RWPE1 (cell line): Measurements from ENCODE around the gene TERB1.
A peak's percentile ranks its signal among the peaks of the same experiment; 100 is the strongest.

ENCODE experiments used
- CTCF ChIA-PET: fragments of 350-600 bp; sonication (Branson Sonifier 250); formaldehyde crosslinking; extraction: SDS; loops from one replicate; lab custom pipeline; 2021; lab: Yijun Ruan, JAX
- POLR2A ChIA-PET: fragments of 400-600 bp; formaldehyde crosslinking; extraction: SDS; loops from one replicate; lab custom pipeline; 2020; ENCODE audit warnings: antibody characterized with exemption; ENCODE audit not compliant: low non-redundant PET; lab: Yijun Ruan, JAX
- DNase-seq: peaks from one replicate; pipeline ENCODE4 v3.0.0; 2012; ENCODE audit warnings: low spot score
- H3K27ac ChIP-seq: fragments of 450-650 bp; 2 replicates; pipeline ENCODE4 v1.5.1; 2017
- CTCF ChIP-seq: fragments of 450-650 bp; conservative IDR thresholded peaks from 2 replicates; pipeline ENCODE4 v1.5.1; 2017; ENCODE audit warnings: low read depth, mild to moderate bottlenecking

TERB1 gene

GRCh38 chr16:66832190-66832589 lies 30.8 kb upstream of the TERB1 start:
- ChIA-PET POLR2A (no interaction called here), CTCF (interaction anchor here (0.7 to 2.9 kb wide), 6 partner anchors 17 to 251 kb away, joined by 3 to 25 read pairs (median 4); no protein-coding TSS in a partner anchor)
- no peak for TF ChIP-seq CTCF
- no peak for DNase-seq
- H3K27ac ChIP-seq = no peak overlapping the region

- ChIA-PET POLR2A (interaction anchor here (0.7 to 1.1 kb wide), 3 partner anchors 37 to 51 kb away, joined by 3 to 4 read pairs (median 3); no protein-coding TSS in a partner anchor), CTCF (interaction anchor here (0.6 to 2.9 kb wide), 17 partner anchors 15 to 706 kb away, joined by 3 to 25 read pairs (median 3); no protein-coding TSS in a partner anchor)
- DNase-seq = peak; percentile 87
- peak; percentile 98 for TF ChIP-seq CTCF
- H3K27ac ChIP-seq = peak within 1 kb of the TSS; percentile 79
Observed at GRCh38 chr16:66830422-66831404, 29.3 kb upstream of the TERB1 start, which contains the start of gene NAE1. NAE1 (minus strand) TSS chr16:66830976; CDS start chr16:66830899, 77 bp downstream.

- POLR2A ChIA-PET = no interaction called here
- peak overlapping the region; percentile 40; the same call in 1 of the 2 replicates for H3K27ac ChIP-seq
- CTCF ChIA-PET = no interaction called here
- DNase-seq = no peak
- no peak for TF ChIP-seq CTCF
Observed at GRCh38 chr16:66824006-66824405, 22.6 kb upstream of the TERB1 start.

- DNase-seq = no peak
- POLR2A ChIA-PET = no interaction called here
- TF ChIP-seq CTCF = no peak
- H3K27ac ChIP-seq = no peak overlapping the region
- CTCF ChIA-PET = no interaction called here
Observed at GRCh38 chr16:66814734-66815133, 13.3 kb upstream of the TERB1 start.

- ChIA-PET POLR2A (interaction anchor here (0.6 kb wide), 1 partner anchor 57 kb away, joined by 3 read pairs; no protein-coding TSS in a partner anchor), CTCF (interaction anchor here (0.8 to 1.0 kb wide), 3 partner anchors 18 to 59 kb away, joined by 3 to 7 read pairs (median 4); no protein-coding TSS in a partner anchor)
- H3K27ac ChIP-seq = peak overlapping the region; percentile 40; the same call in 1 of the 2 replicates
- no peak for DNase-seq
- no peak for TF ChIP-seq CTCF
Observed at GRCh38 chr16:66811043-66811442, 9.7 kb upstream of the TERB1 start.

GRCh38 chr16:66810391-66810790 lies 9.0 kb upstream of the TERB1 start:
- peak; percentile 26 for DNase-seq
- no peak for TF ChIP-seq CTCF
- H3K27ac ChIP-seq = no peak overlapping the region
- ChIA-PET POLR2A (interaction anchor here (0.6 kb wide), 1 partner anchor 58 kb away, joined by 3 read pairs; no protein-coding TSS in a partner anchor), CTCF (interaction anchor here (0.6 to 1.0 kb wide), 5 partner anchors 13 to 58 kb away, joined by 3 to 7 read pairs (median 4); no protein-coding TSS in a partner anchor)
